Thoracic aorta (tissue), 2 donors: ENCODE results near the gene GRK1. TPM values are rescaled to one million over a fixed set of nuclear protein-coding genes. Genes with fewer than 3 reads are reported as not detected.

Experiments used
- ATAC-seq: fragments of 150-250 bp; one replicate; pipeline ENCODE4 v1.8.0; 2017; ENCODE audit warnings: low read depth; ENCODE audit not compliant: insufficient number of reproducible peaks, low FRiP score
- DNase-seq: peaks from one replicate; pipeline ENCODE4 v3.0.0-alpha.2; 2020; ENCODE audit warnings: low spot score
- H3K27ac ChIP-seq, 2 donors: fragments of 200-600 bp; sonication (generic); 1 replicate in 1 of 2; 2 replicates in 1 of 2; pipeline ENCODE4 v1.5.1; 2016; ENCODE audit warnings: mild to moderate bottlenecking in 2 of 2, moderate library complexity in 2 of 2
- H3K27me3 ChIP-seq: fragments of 200-600 bp; sonication (generic); replicated peaks from 2 replicates; pipeline ENCODE4 v1.6.0; 2016; ENCODE audit warnings: mild to moderate bottlenecking; ENCODE audit not compliant: insufficient read depth
- H3K36me3 ChIP-seq: fragments of 200-600 bp; sonication (generic); one replicate; pipeline ENCODE4 v1.5.1; 2016
- H3K4me1 ChIP-seq, 2 donors: fragments of 200-600 bp; sonication (generic); 1 replicate in 1 of 2; 2 replicates in 1 of 2; pipeline versions ENCODE4 v1.5.1 to v1.6.0; 2016; ENCODE audit warnings: low read depth in 2 of 2, mild to moderate bottlenecking in 1 of 2; ENCODE audit not compliant: control insufficient read depth in 1 of 2
- H3K4me3 ChIP-seq: fragments of 200-600 bp; sonication (generic); 2 replicates; pipeline ENCODE4 v1.5.1; 2016; ENCODE audit warnings: mild to moderate bottlenecking
- H3K9me3 ChIP-seq: fragments of 200-600 bp; sonication (generic); 2 replicates; pipeline ENCODE4 v1.5.1; 2016
- CTCF ChIP-seq: fragments of 200-600 bp; sonication (generic); IDR thresholded peaks from one replicate; pipeline ENCODE4 v1.5.1; 2019; ENCODE audit warnings: antibody characterized with exemption
- total RNA-seq, 2 donors: library from RNA; depleted of rRNA; stranded (reverse); fragments of >200 nt; gene quantifications; one replicate each; pipeline versions ENCODE4 v1.1.0 to v1.2.3, GENCODE V29; 2016

Gene GRK1
- total RNA-seq = not detected

GRCh38 chr13:113666951-113667701 lies at the start of gene GRK1:
TSS of gene GRK1 (plus strand) at chr13:113667219. CDS start at chr13:113667387, 168 bp downstream.
- Histone ChIP-seq H3K27me3 (no peaks in the 10 kb centered on the region), H3K9me3 (no peaks in the 10 kb centered on the region), H3K4me1 (no peaks in the 10 kb centered on the region), H3K4me3 (no peak within 1 kb of the TSS), H3K36me3 (no peaks in the 10 kb centered on the region), H3K27ac (no peak within 1 kb of the TSS)
- DNase-seq = no peak
- no peak for ATAC-seq
- no peak for TF ChIP-seq CTCF

GRCh38 chr13:113617961-113618360 lies 49.1 kb upstream of the GRK1 start:
- Histone ChIP-seq H3K9me3 (no peaks in the 10 kb centered on the region), H3K27me3 (no peaks in the 10 kb centered on the region), H3K4me1 (no peaks in the 10 kb centered on the region), H3K36me3 (no peaks in the 10 kb centered on the region), H3K27ac (no peak overlapping the region), H3K4me3 (no peak overlapping the region)
- DNase-seq (no peak), ATAC-seq (no peak)
- no peak for TF ChIP-seq CTCF

GRCh38 chr13:113618455-113618854 lies 48.6 kb upstream of the GRK1 start:
- Histone ChIP-seq H3K36me3 (no peaks in the 10 kb centered on the region), H3K4me1 (no peaks in the 10 kb centered on the region), H3K9me3 (no peaks in the 10 kb centered on the region), H3K27me3 (no peaks in the 10 kb centered on the region), H3K4me3 (no peak overlapping the region), H3K27ac (no peak overlapping the region)
- no peak for TF ChIP-seq CTCF
- DNase-seq (no peak), ATAC-seq (no peak)

GRCh38 chr13:113620036-113620796 lies 46.8 kb upstream of the GRK1 start:
- Histone ChIP-seq H3K27me3 (no peaks in the 10 kb centered on the region), H3K36me3 (no peaks in the 10 kb centered on the region), H3K9me3 (no peaks in the 10 kb centered on the region), H3K4me1 (no peaks in the 10 kb centered on the region), H3K27ac (no peak overlapping the region), H3K4me3 (no peak overlapping the region)
- no peak for ATAC-seq
- no peak for DNase-seq
- no peak for TF ChIP-seq CTCF

- Histone ChIP-seq H3K4me3 (no peak overlapping the region), H3K9me3 (no peaks in the 10 kb centered on the region), H3K27ac (no peak overlapping the region), H3K4me1 (peaks cover 0 to 2% of the 10 kb centered on the region in 2 donors), H3K36me3 (no peaks in the 10 kb centered on the region), H3K27me3 (no peaks in the 10 kb centered on the region)
- ATAC-seq (no peak), DNase-seq (no peak)
- no peak for TF ChIP-seq CTCF
These were observed 46.0 kb upstream of the GRK1 start for GRCh38 chr13:113621046-113621445.
